Measurements from ENCODE around the gene MEF2A. TPM values are rescaled to one million over a fixed set of nuclear protein-coding genes. Genes with fewer than 3 reads are reported as not detected.
"Not testable (repeated sequence)": the region's sequence is repeated elsewhere in the genome, so short reads cannot be mapped to it uniquely, and the experiment has no call there.

MEF2A gene
- total RNA-seq, 1 donor = 56.5 TPM

GRCh38 chr15:99633655-99634054 is 67.9 kb downstream of the MEF2A start:
- Histone ChIP-seq H3K4me3 (ENCODE audit: low read length) (no peak overlapping the region), H3K9me3 (ENCODE audit: low read depth, low read length) (no peaks in the 10 kb centered on the region), H3K4me1 (ENCODE audit: insufficient read depth, low read length) (peaks cover 22% of the 10 kb centered on the region), H3K27me3 (ENCODE audit: insufficient read depth, low read length) (no peaks in the 10 kb centered on the region)

GRCh38 chr15:99634576-99634975 is 68.8 kb downstream of the MEF2A start:
- peaks cover 22% of the 10 kb centered on the region for H3K4me1 ChIP-seq (ENCODE audit: insufficient read depth, low read length)
- no peaks in the 10 kb centered on the region for H3K27me3 ChIP-seq (ENCODE audit: insufficient read depth, low read length)
- no peaks in the 10 kb centered on the region for H3K9me3 ChIP-seq (ENCODE audit: low read depth, low read length)
- no peak overlapping the region for H3K4me3 ChIP-seq (ENCODE audit: low read length)

GRCh38 chr15:99635145-99635544 is 69.4 kb downstream of the MEF2A start:
- H3K4me1 ChIP-seq (ENCODE audit: insufficient read depth, low read length) = peaks cover 18% of the 10 kb centered on the region
- H3K4me3 ChIP-seq (ENCODE audit: low read length) = no peak overlapping the region
- no peaks in the 10 kb centered on the region for H3K9me3 ChIP-seq (ENCODE audit: low read depth, low read length)
- no peaks in the 10 kb centered on the region for H3K27me3 ChIP-seq (ENCODE audit: insufficient read depth, low read length)

GRCh38 chr15:99635794-99636193 is 70.0 kb downstream of the MEF2A start:
- Histone ChIP-seq H3K4me1 (ENCODE audit: insufficient read depth, low read length) (peaks cover 13% of the 10 kb centered on the region), H3K27me3 (ENCODE audit: insufficient read depth, low read length) (no peaks in the 10 kb centered on the region), H3K4me3 (ENCODE audit: low read length) (no peak overlapping the region), H3K9me3 (ENCODE audit: low read depth, low read length) (no peaks in the 10 kb centered on the region)

- Histone ChIP-seq H3K9me3 (ENCODE audit: low read depth, low read length) (peaks cover 18% of the 10 kb centered on the region), H3K27me3 (ENCODE audit: insufficient read depth, low read length) (no peaks in the 10 kb centered on the region), H3K4me3 (ENCODE audit: low read length) (no peak overlapping the region), H3K4me1 (ENCODE audit: insufficient read depth, low read length) (no peaks in the 10 kb centered on the region)
Observed at GRCh38 chr15:99644913-99645542, 79.2 kb downstream of the MEF2A start.

GRCh38 chr15:99645543-99645935 is 79.8 kb downstream of the MEF2A start:
- H3K4me1 ChIP-seq (ENCODE audit: insufficient read depth, low read length) = no peaks in the 10 kb centered on the region
- H3K4me3 ChIP-seq (ENCODE audit: low read length) = no peak overlapping the region
- peaks cover 18% of the 10 kb centered on the region for H3K9me3 ChIP-seq (ENCODE audit: low read depth, low read length)
- H3K27me3 ChIP-seq (ENCODE audit: insufficient read depth, low read length) = no peaks in the 10 kb centered on the region

GRCh38 chr15:99645951-99646350 is 80.2 kb downstream of the MEF2A start:
- H3K4me3 ChIP-seq (ENCODE audit: low read length) = no peak overlapping the region
- H3K27me3 ChIP-seq (ENCODE audit: insufficient read depth, low read length) = no peaks in the 10 kb centered on the region
- peaks cover 18% of the 10 kb centered on the region for H3K9me3 ChIP-seq (ENCODE audit: low read depth, low read length)
- no peaks in the 10 kb centered on the region for H3K4me1 ChIP-seq (ENCODE audit: insufficient read depth, low read length)

- Histone ChIP-seq H3K4me3 (ENCODE audit: low read length) (no peak overlapping the region), H3K4me1 (ENCODE audit: insufficient read depth, low read length) (no peaks in the 10 kb centered on the region), H3K9me3 (ENCODE audit: low read depth, low read length) (peaks cover 13% of the 10 kb centered on the region), H3K27me3 (ENCODE audit: insufficient read depth, low read length) (no peaks in the 10 kb centered on the region)
Observed at GRCh38 chr15:99651023-99651807, 85.4 kb downstream of the MEF2A start.

- Histone ChIP-seq H3K27me3 (ENCODE audit: insufficient read depth, low read length) (no peaks in the 10 kb centered on the region), H3K4me1 (ENCODE audit: insufficient read depth, low read length) (peaks cover 5% of the 10 kb centered on the region), H3K9me3 (ENCODE audit: low read depth, low read length) (no peaks in the 10 kb centered on the region), H3K4me3 (ENCODE audit: low read length) (no peak overlapping the region)
Observed at GRCh38 chr15:99656205-99656604, 90.4 kb downstream of the MEF2A start.

GRCh38 chr15:99657996-99658395 is 92.2 kb downstream of the MEF2A start:
- no peak overlapping the region for H3K4me3 ChIP-seq (ENCODE audit: low read length)

GRCh38 chr15:99662903-99663302 is 97.1 kb downstream of the MEF2A start:
- Histone ChIP-seq H3K4me3 (ENCODE audit: low read length) (no peak overlapping the region), H3K27me3 (ENCODE audit: insufficient read depth, low read length) (no peaks in the 10 kb centered on the region), H3K4me1 (ENCODE audit: insufficient read depth, low read length) (no peaks in the 10 kb centered on the region)

More at GRCh38 chr15:99657996-99658395, 92.2 kb downstream of the MEF2A start:
- Histone ChIP-seq H3K27me3 (ENCODE audit: insufficient read depth, low read length) (no peaks in the 10 kb centered on the region), H3K4me1 (ENCODE audit: insufficient read depth, low read length) (peaks cover 5% of the 10 kb centered on the region), H3K9me3 (ENCODE audit: low read depth, low read length) (no peaks in the 10 kb centered on the region)

GRCh38 chr15:99666073-99666472 is 100.3 kb downstream of the MEF2A start:
- H3K4me3 ChIP-seq (ENCODE audit: low read length); H3K27me3 ChIP-seq (ENCODE audit: insufficient read depth, low read length); H3K4me1 ChIP-seq (ENCODE audit: insufficient read depth, low read length); H3K9me3 ChIP-seq (ENCODE audit: low read depth, low read length): not testable (repeated sequence)

More at GRCh38 chr15:99662903-99663302, 97.1 kb downstream of the MEF2A start:
- no peaks in the 10 kb centered on the region for H3K9me3 ChIP-seq (ENCODE audit: low read depth, low read length)

- no peaks in the 10 kb centered on the region for H3K27me3 ChIP-seq (ENCODE audit: insufficient read depth, low read length)
- no peaks in the 10 kb centered on the region for H3K4me1 ChIP-seq (ENCODE audit: insufficient read depth, low read length)
- H3K9me3 ChIP-seq (ENCODE audit: low read depth, low read length) = no peaks in the 10 kb centered on the region
- H3K4me3 ChIP-seq (ENCODE audit: low read length) = no peak overlapping the region
Observed at GRCh38 chr15:99668533-99669182, 102.9 kb downstream of the MEF2A start.

GRCh38 chr15:99669250-99669649 is 103.5 kb downstream of the MEF2A start:
- Histone ChIP-seq H3K9me3 (ENCODE audit: low read depth, low read length) (no peaks in the 10 kb centered on the region), H3K4me3 (ENCODE audit: low read length) (no peak overlapping the region), H3K27me3 (ENCODE audit: insufficient read depth, low read length) (no peaks in the 10 kb centered on the region), H3K4me1 (ENCODE audit: insufficient read depth, low read length) (no peaks in the 10 kb centered on the region)

- Histone ChIP-seq H3K9me3 (ENCODE audit: low read depth, low read length) (no peaks in the 10 kb centered on the region), H3K4me3 (ENCODE audit: low read length) (no peak overlapping the region), H3K4me1 (ENCODE audit: insufficient read depth, low read length) (no peaks in the 10 kb centered on the region), H3K27me3 (ENCODE audit: insufficient read depth, low read length) (no peaks in the 10 kb centered on the region)
Observed at GRCh38 chr15:99671926-99672635, 106.3 kb downstream of the MEF2A start.

All from mononuclear cell (primary cell).